CD8-positive, alpha-beta memory T cell (primary cell): Measurements from ENCODE around the gene TBPL1. TPM values are rescaled to one million over a fixed set of nuclear protein-coding genes. Genes with fewer than 3 reads are reported as not detected.

ENCODE experiments used
- CTCF ChIA-PET: fragments of 350-600 bp; sonication (Branson Sonifier 250); formaldehyde crosslinking; loops from one replicate; lab custom pipeline; 2021; ENCODE audit warnings: antibody characterized with exemption; lab: Charles Lee
- POLR2A ChIA-PET: fragments of 350-600 bp; sonication (Branson Sonifier 250); formaldehyde crosslinking; loops from one replicate; lab custom pipeline; 2021; ENCODE audit warnings: antibody characterized with exemption; lab: Charles Lee
- DNase-seq, 5 donors: peaks; one replicate each; pipeline versions ENCODE4 v3.0.0 to v3.0.0-alpha.2; 2020 to 2022; ENCODE audit warnings: mixed read lengths in 1 of 5
- H3K27ac ChIP-seq: one replicate; pipeline ENCODE4 v1.7.0; 2013; ENCODE audit warnings: low read depth, mild to moderate bottlenecking, low read length, moderate library complexity
- H3K27me3 ChIP-seq: 2 replicates; pipeline ENCODE4 v1.7.0; 2013; ENCODE audit warnings: low read length, mild to moderate bottlenecking; ENCODE audit not compliant: insufficient read depth, poor library complexity, severe bottlenecking
- H3K36me3 ChIP-seq: 2 replicates; pipeline ENCODE4 v1.7.0; 2013; ENCODE audit warnings: mild to moderate bottlenecking, low read length, moderate library complexity; ENCODE audit not compliant: insufficient read depth
- H3K4me1 ChIP-seq: 2 replicates; pipeline ENCODE4 v1.7.0; 2013; ENCODE audit warnings: mild to moderate bottlenecking, low read length, moderate library complexity; ENCODE audit not compliant: insufficient read depth
- H3K4me3 ChIP-seq: 2 replicates; pipeline ENCODE4 v1.7.0; 2013; ENCODE audit warnings: mild to moderate bottlenecking, low read length
- H3K9me3 ChIP-seq: 2 replicates; pipeline ENCODE4 v1.7.0; 2013; ENCODE audit warnings: mild to moderate bottlenecking, low read length
- H3K27ac Mint-ChIP-seq, 8 donors: one replicate each; pipeline ENCODE4 v1.8.0; 2020 to 2021; ENCODE audit warnings: mixed read lengths in 8 of 8, mild to moderate bottlenecking in 6 of 8, inconsistent platforms in 3 of 8, moderate library complexity in 3 of 8
- H3K27me3 Mint-ChIP-seq, 2 donors: one replicate each; pipeline ENCODE4 v1.8.0; 2020 to 2021; ENCODE audit warnings: mixed read lengths in 2 of 2, mild to moderate bottlenecking in 1 of 2, moderate library complexity in 1 of 2
- H3K36me3 Mint-ChIP-seq, 3 donors: one replicate each; pipeline ENCODE4 v1.8.0; 2020 to 2021; ENCODE audit warnings: mixed read lengths in 3 of 3, inconsistent platforms in 1 of 3, mild to moderate bottlenecking in 1 of 3
- H3K4me1 Mint-ChIP-seq, 3 donors: one replicate each; pipeline ENCODE4 v1.8.0; 2020 to 2021; ENCODE audit warnings: mixed read lengths in 3 of 3, inconsistent platforms in 1 of 3, mild to moderate bottlenecking in 1 of 3
- H3K4me3 Mint-ChIP-seq, 7 donors: one replicate each; pipeline ENCODE4 v1.8.0; 2020 to 2021; ENCODE audit warnings: mixed read lengths in 7 of 7, mild to moderate bottlenecking in 6 of 7, moderate library complexity in 4 of 7, inconsistent platforms in 2 of 7
- H3K9me3 Mint-ChIP-seq, 5 donors: one replicate each; pipeline ENCODE4 v1.8.0; 2020 to 2022; ENCODE audit warnings: mixed read lengths in 5 of 5, mild to moderate bottlenecking in 3 of 5, moderate library complexity in 2 of 5, inconsistent platforms in 1 of 5
- polyA plus RNA-seq: library from polyadenylated mRNA; unstranded; fragments of 300-500 nt; fragmentation: Illumina TruSeq; gene quantifications from one replicate; pipeline ENCODE4 v1.2.3, GENCODE V29; 2021
- total RNA-seq, 2 experiments: library from RNA; stranded (reverse); gene quantifications; one replicate each; pipeline ENCODE4 v1.2.3, GENCODE V29; 2021

Gene TBPL1
- total and polyA plus RNA-seq, 3 experiments from 2014 or later, result 51.9 to 70.9 (median 52.8) TPM

DNA sequence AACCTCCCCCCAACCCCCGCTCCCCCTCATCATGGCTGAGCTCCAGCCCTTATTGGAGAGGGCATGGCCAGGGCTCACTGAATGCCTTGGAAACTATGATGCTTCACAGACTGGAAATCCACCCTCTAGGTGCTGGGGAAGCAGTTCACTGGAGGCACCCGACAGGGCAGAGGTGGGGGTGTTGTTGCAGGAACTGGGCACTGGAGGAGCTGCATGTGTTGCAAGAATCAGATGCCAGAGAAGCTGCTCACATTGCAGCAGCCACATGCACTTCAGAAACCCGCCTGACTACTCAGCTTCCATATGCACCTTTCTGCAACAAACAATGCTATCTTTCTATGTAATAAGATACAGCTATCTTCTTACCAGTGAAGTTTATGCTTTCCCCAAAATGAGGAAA, 7.9 kb upstream of the TBPL1 start:
- no peak overlapping the region for H3K27ac Mint-ChIP-seq
- H3K27ac ChIP-seq, result no peak overlapping the region
- H3K4me3 Mint-ChIP-seq, result no peak overlapping the region
- no peaks in the 10 kb centered on the region for H3K9me3 Mint-ChIP-seq
- no peaks in the 10 kb centered on the region for H3K27me3 ChIP-seq
- H3K4me1 ChIP-seq, result no peaks in the 10 kb centered on the region
- H3K36me3 Mint-ChIP-seq, result no peaks in the 10 kb centered on the region
- H3K27me3 Mint-ChIP-seq, result peaks cover 0 to 25% of the 10 kb centered on the region in 2 donors
- H3K4me3 ChIP-seq, result no peak overlapping the region
- DNase-seq, result no peak
- H3K4me1 Mint-ChIP-seq, result no peaks in the 10 kb centered on the region
- H3K9me3 ChIP-seq, result no peaks in the 10 kb centered on the region
- ChIA-PET CTCF (interaction anchor here (1.1 to 1.7 kb wide), 3 partner anchors 21 to 119 kb away, joined by 5 to 9 read pairs (median 7); no protein-coding TSS in a partner anchor), POLR2A (no interaction called here)
- H3K36me3 ChIP-seq, result no peaks in the 10 kb centered on the region

DNA sequence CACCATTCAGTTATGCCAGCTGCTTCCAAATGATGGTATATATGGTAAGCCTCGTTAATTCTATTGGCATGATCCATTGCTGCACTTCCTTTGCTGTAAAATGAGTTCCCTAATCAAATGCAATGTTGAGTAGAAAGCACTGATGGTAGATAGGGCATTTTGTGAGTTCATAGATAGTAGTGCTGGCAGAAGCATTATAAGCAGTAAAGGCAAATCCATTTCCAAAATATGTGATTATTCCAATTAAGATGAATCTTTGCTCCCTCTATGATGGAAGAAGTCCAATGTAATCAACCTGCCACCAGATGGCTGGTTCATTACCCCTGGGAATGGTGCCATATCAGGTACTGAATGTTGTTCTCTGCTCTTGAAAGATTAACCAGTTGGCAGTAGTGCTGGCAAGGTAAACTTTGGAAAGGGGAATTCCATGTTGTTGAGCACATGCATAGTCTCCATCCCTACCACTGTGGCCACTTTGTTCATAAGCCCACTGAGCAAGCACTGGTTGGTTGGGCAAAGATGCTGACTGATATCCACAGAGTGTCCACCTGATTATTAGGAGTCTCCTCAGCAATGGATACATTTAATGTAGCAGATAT, 5.6 kb upstream of the TBPL1 start:
- Mint-ChIP-seq H3K4me3 (peak overlapping the region in 1 of 7 donors; percentile 55), H3K27me3 (peaks cover 0 to 9% of the 10 kb centered on the region in 2 donors), H3K9me3 (no peaks in the 10 kb centered on the region), H3K27ac (no peak overlapping the region), H3K36me3 (peaks cover 0 to 5% (median 0%) of the 10 kb centered on the region in 3 donors), H3K4me1 (peaks cover 7 to 10% (median 8%) of the 10 kb centered on the region in 3 donors)
- Histone ChIP-seq H3K4me1 (peaks cover 6% of the 10 kb centered on the region), H3K4me3 (no peak overlapping the region), H3K27ac (no peak overlapping the region), H3K36me3 (no peaks in the 10 kb centered on the region), H3K9me3 (no peaks in the 10 kb centered on the region), H3K27me3 (no peaks in the 10 kb centered on the region)
- POLR2A ChIA-PET, result no interaction called here
- CTCF ChIA-PET, result interaction anchor here (1.4 to 2.1 kb wide), 2 partner anchors 23 kb away, joined by 3 to 8 read pairs; no protein-coding TSS in a partner anchor
- DNase-seq, result no peak

DNA sequence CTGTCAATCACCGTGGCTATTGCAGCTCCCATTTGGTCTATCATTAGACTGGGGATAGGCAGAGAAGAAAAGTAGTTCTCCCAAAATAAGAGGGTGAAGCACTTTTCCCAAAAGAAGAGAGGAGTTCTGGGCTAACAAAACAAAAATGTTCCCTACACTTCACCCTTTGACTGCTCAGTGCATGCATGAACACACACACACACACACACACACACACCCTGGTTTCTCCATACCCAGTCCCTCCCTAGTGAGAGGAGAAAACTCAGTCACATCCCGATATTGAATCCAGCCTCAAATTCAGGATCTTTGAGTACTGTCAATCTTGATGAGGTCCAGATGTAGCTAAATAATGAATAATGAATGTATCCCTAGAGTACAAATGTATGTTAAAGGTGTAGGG, 4.6 kb upstream of the TBPL1 start:
- H3K9me3 Mint-ChIP-seq, result no peaks in the 10 kb centered on the region
- H3K36me3 Mint-ChIP-seq, result peaks cover 0 to 14% (median 0%) of the 10 kb centered on the region in 3 donors
- H3K27ac ChIP-seq, result no peak overlapping the region
- H3K27ac Mint-ChIP-seq, result no peak overlapping the region
- peaks cover 0 to 9% of the 10 kb centered on the region in 2 donors for H3K27me3 Mint-ChIP-seq
- DNase-seq, result no peak
- peaks cover 7 to 10% (median 8%) of the 10 kb centered on the region in 3 donors for H3K4me1 Mint-ChIP-seq
- CTCF ChIA-PET, result no interaction called here
- H3K4me3 Mint-ChIP-seq, result peak overlapping the region in 1 of 7 donors; percentile 14
- POLR2A ChIA-PET, result no interaction called here
- no peaks in the 10 kb centered on the region for H3K9me3 ChIP-seq
- H3K27me3 ChIP-seq, result no peaks in the 10 kb centered on the region
- no peaks in the 10 kb centered on the region for H3K36me3 ChIP-seq
- H3K4me1 ChIP-seq, result peaks cover 6% of the 10 kb centered on the region
- H3K4me3 ChIP-seq, result no peak overlapping the region

DNA sequence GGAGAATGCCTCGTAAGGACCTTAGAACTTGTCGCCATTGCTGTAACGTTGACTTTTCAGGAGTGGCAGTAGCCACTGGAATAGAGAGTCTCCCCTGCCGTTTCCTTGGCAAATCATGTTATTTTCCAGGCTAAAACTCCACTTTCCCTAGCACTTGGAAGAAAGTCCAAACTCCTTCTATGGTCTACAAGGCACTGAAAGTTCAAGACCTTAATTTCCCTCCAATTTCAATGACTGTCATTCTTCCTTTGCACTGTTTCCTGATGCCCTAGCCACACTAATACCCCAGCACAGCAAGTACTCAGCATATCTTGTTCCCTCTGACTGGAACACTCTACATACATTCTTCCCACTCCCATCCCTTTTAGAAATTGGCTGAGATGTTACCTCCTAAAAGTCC, 1.8 kb upstream of the TBPL1 start:
- Histone ChIP-seq H3K27ac (peak overlapping the region; percentile 75), H3K4me1 (peaks cover 29% of the 10 kb centered on the region), H3K36me3 (no peaks in the 10 kb centered on the region), H3K27me3 (no peaks in the 10 kb centered on the region), H3K9me3 (no peaks in the 10 kb centered on the region), H3K4me3 (peak overlapping the region; percentile 96)
- ChIA-PET POLR2A (interaction anchor here (0.6 to 1.0 kb wide), 3 partner anchors 28 to 140 kb away, joined by 3 to 4 read pairs (median 3); no protein-coding TSS in a partner anchor), CTCF (interaction anchor here (0.9 to 2.2 kb wide), 5 partner anchors 9 to 146 kb away, joined by 3 to 7 read pairs (median 3); no protein-coding TSS in a partner anchor)
- H3K9me3 Mint-ChIP-seq, result no peaks in the 10 kb centered on the region
- H3K36me3 Mint-ChIP-seq, result peaks cover 0 to 16% (median 0%) of the 10 kb centered on the region in 3 donors
- H3K4me3 Mint-ChIP-seq, result peak overlapping the region; percentile 93 to 98 (median 96)
- DNase-seq, result no peak
- H3K27me3 Mint-ChIP-seq, result no peaks in the 10 kb centered on the region
- H3K27ac Mint-ChIP-seq, result peak overlapping the region; percentile 87 to 97 (median 88)
- H3K4me1 Mint-ChIP-seq, result peaks cover 26 to 35% (median 32%) of the 10 kb centered on the region in 3 donors

GRCh38 chr6:133951881-133952814, 876 bp upstream of the TBPL1 start:
- Histone ChIP-seq H3K4me1 (peaks cover 35% of the 10 kb centered on the region), H3K4me3 (peak overlapping the region; percentile 96), H3K27ac (peak overlapping the region; percentile 75), H3K9me3 (no peaks in the 10 kb centered on the region), H3K36me3 (no peaks in the 10 kb centered on the region), H3K27me3 (no peaks in the 10 kb centered on the region)
- H3K36me3 Mint-ChIP-seq, result peaks cover 0 to 16% (median 0%) of the 10 kb centered on the region in 3 donors
- H3K4me1 Mint-ChIP-seq, result peaks cover 35 to 44% (median 42%) of the 10 kb centered on the region in 3 donors
- H3K4me3 Mint-ChIP-seq, result peak overlapping the region; percentile 93 to 98 (median 96)
- H3K9me3 Mint-ChIP-seq, result no peaks in the 10 kb centered on the region
- H3K27me3 Mint-ChIP-seq, result no peaks in the 10 kb centered on the region
- CTCF ChIA-PET, result interaction anchor here (0.9 to 2.3 kb wide), 7 partner anchors 10 to 1439 kb away, joined by 3 to 10 read pairs (median 4); partner anchors contain the start of gene STX7
- DNase-seq, result peak; percentile 23 to 73 (median 50)
- POLR2A ChIA-PET, result interaction anchor here (0.6 to 1.0 kb wide), 5 partner anchors 22 to 140 kb away, joined by 3 to 4 read pairs (median 3); no protein-coding TSS in a partner anchor
- peak overlapping the region; percentile 90 to 98 (median 94) for H3K27ac Mint-ChIP-seq

- Mint-ChIP-seq H3K36me3 (peaks cover 0 to 16% (median 0%) of the 10 kb centered on the region in 3 donors), H3K27me3 (no peaks in the 10 kb centered on the region), H3K4me1 (peaks cover 48 to 61% (median 58%) of the 10 kb centered on the region in 3 donors), H3K9me3 (no peaks in the 10 kb centered on the region), H3K27ac (peak overlapping the region; percentile 90 to 98 (median 94)), H3K4me3 (peak overlapping the region; percentile 93 to 98 (median 96))
- ChIA-PET CTCF (interaction anchor here (0.7 to 2.3 kb wide), 6 partner anchors 19 to 1441 kb away, joined by 3 to 10 read pairs (median 4); partner anchors contain the start of gene STX7), POLR2A (interaction anchor here (0.5 to 0.6 kb wide), 3 partner anchors 9 to 1141 kb away, joined by 3 to 6 read pairs (median 4); no protein-coding TSS in a partner anchor)
- Histone ChIP-seq H3K27me3 (no peaks in the 10 kb centered on the region), H3K4me3 (peak overlapping the region; percentile 96), H3K4me1 (peaks cover 50% of the 10 kb centered on the region), H3K9me3 (no peaks in the 10 kb centered on the region), H3K27ac (peak overlapping the region; percentile 75), H3K36me3 (no peaks in the 10 kb centered on the region)
- DNase-seq, result peak in 2 of 5 donors; percentile 4 to 10
These were observed 801 bp downstream of the TBPL1 start for GRCh38 chr6:133953634-133954415.
